ENCODE data around the gene PELI2.

Gene PELI2

GRCh38 chr14:56282179-56282578 is 164.0 kb downstream of the PELI2 start:
- Histone ChIP-seq H3K4me3 (ENCODE audit: severe bottlenecking) (no peak overlapping the region), H3K27ac (ENCODE audit: poor library complexity, severe bottlenecking) (no peak overlapping the region), H3K27me3 (ENCODE audit: insufficient read depth, poor library complexity, severe bottlenecking) (no peaks in the 10 kb centered on the region), H3K36me3 (ENCODE audit: low read depth) (no peaks in the 10 kb centered on the region), H3K9me3 (ENCODE audit: severe bottlenecking) (no peaks in the 10 kb centered on the region), H3K4me1 (ENCODE audit: insufficient read depth, poor library complexity, severe bottlenecking) (no peaks in the 10 kb centered on the region)
- TF ChIP-seq CTCF (IDR thresholded peaks at IDR 0.05; ENCODE audit: poor library complexity, severe bottlenecking): no peak
- ATAC-seq (ENCODE audit: low read depth) (no peak), DNase-seq (ENCODE audit: low spot score) (no peak)

- ATAC-seq (ENCODE audit: low read depth): no peak
- no peak for DNase-seq (ENCODE audit: low spot score)
Observed at GRCh38 chr14:56284641-56285040, 166.4 kb downstream of the PELI2 start.

GRCh38 chr14:56289155-56289554 is 170.9 kb downstream of the PELI2 start:
- no peaks in the 10 kb centered on the region for H3K27me3 ChIP-seq (ENCODE audit: insufficient read depth, poor library complexity, severe bottlenecking)
- H3K4me1 ChIP-seq (ENCODE audit: insufficient read depth, poor library complexity, severe bottlenecking): no peaks in the 10 kb centered on the region
- ATAC-seq (ENCODE audit: low read depth): no peak
- TF ChIP-seq CTCF (IDR thresholded peaks at IDR 0.05; ENCODE audit: poor library complexity, severe bottlenecking): no peak
- H3K4me3 ChIP-seq (ENCODE audit: severe bottlenecking): no peak overlapping the region
- no peak for DNase-seq (ENCODE audit: low spot score)
- no peaks in the 10 kb centered on the region for H3K36me3 ChIP-seq (ENCODE audit: low read depth)
- no peak overlapping the region for H3K27ac ChIP-seq (ENCODE audit: poor library complexity, severe bottlenecking)
- no peaks in the 10 kb centered on the region for H3K9me3 ChIP-seq (ENCODE audit: severe bottlenecking)

More at GRCh38 chr14:56284641-56285040, 166.4 kb downstream of the PELI2 start:
- TF ChIP-seq CTCF (IDR thresholded peaks at IDR 0.05; ENCODE audit: poor library complexity, severe bottlenecking): no peak
- no peaks in the 10 kb centered on the region for H3K27me3 ChIP-seq (ENCODE audit: insufficient read depth, poor library complexity, severe bottlenecking)
- no peak overlapping the region for H3K27ac ChIP-seq (ENCODE audit: poor library complexity, severe bottlenecking)
- no peak overlapping the region for H3K4me3 ChIP-seq (ENCODE audit: severe bottlenecking)
- no peaks in the 10 kb centered on the region for H3K9me3 ChIP-seq (ENCODE audit: severe bottlenecking)
- no peaks in the 10 kb centered on the region for H3K36me3 ChIP-seq (ENCODE audit: low read depth)
- no peaks in the 10 kb centered on the region for H3K4me1 ChIP-seq (ENCODE audit: insufficient read depth, poor library complexity, severe bottlenecking)

- Histone ChIP-seq H3K9me3 (ENCODE audit: severe bottlenecking) (no peaks in the 10 kb centered on the region), H3K4me3 (ENCODE audit: severe bottlenecking) (no peak overlapping the region), H3K4me1 (ENCODE audit: insufficient read depth, poor library complexity, severe bottlenecking) (no peaks in the 10 kb centered on the region), H3K27ac (ENCODE audit: poor library complexity, severe bottlenecking) (no peak overlapping the region), H3K36me3 (ENCODE audit: low read depth) (no peaks in the 10 kb centered on the region), H3K27me3 (ENCODE audit: insufficient read depth, poor library complexity, severe bottlenecking) (no peaks in the 10 kb centered on the region)
- TF ChIP-seq CTCF (IDR thresholded peaks at IDR 0.05; ENCODE audit: poor library complexity, severe bottlenecking): no peak
- ATAC-seq (ENCODE audit: low read depth) (no peak), DNase-seq (ENCODE audit: low spot score) (no peak)
Observed at GRCh38 chr14:56290195-56290594, 172.0 kb downstream of the PELI2 start.

GRCh38 chr14:56292970-56293369 is 174.8 kb downstream of the PELI2 start:
- DNase-seq (ENCODE audit: low spot score) (no peak), ATAC-seq (ENCODE audit: low read depth) (no peak)
- Histone ChIP-seq H3K27ac (ENCODE audit: poor library complexity, severe bottlenecking) (no peak overlapping the region), H3K9me3 (ENCODE audit: severe bottlenecking) (no peaks in the 10 kb centered on the region), H3K4me1 (ENCODE audit: insufficient read depth, poor library complexity, severe bottlenecking) (no peaks in the 10 kb centered on the region), H3K4me3 (ENCODE audit: severe bottlenecking) (no peak overlapping the region), H3K27me3 (ENCODE audit: insufficient read depth, poor library complexity, severe bottlenecking) (no peaks in the 10 kb centered on the region), H3K36me3 (ENCODE audit: low read depth) (no peaks in the 10 kb centered on the region)
- no peak for TF ChIP-seq CTCF (IDR thresholded peaks at IDR 0.05; ENCODE audit: poor library complexity, severe bottlenecking)

Data from RWPE2 (cell line).